ES-I3 (cell line): ENCODE data around the gene MPI.

ENCODE experiments used
- H3K36me3 ChIP-seq: 2 replicates; pipeline ENCODE4 v1.6.1; 2013; ENCODE audit warnings: mild to moderate bottlenecking, low read length, control low read depth, moderate library complexity; ENCODE audit not compliant: insufficient read depth
- H3K4me1 ChIP-seq: 2 replicates; pipeline ENCODE4 v1.6.1; 2013; ENCODE audit warnings: mild to moderate bottlenecking, control low read depth, low read length; ENCODE audit not compliant: insufficient read depth
- H3K9ac ChIP-seq: 2 replicates; pipeline ENCODE4 v1.6.1; 2013; ENCODE audit warnings: low read depth, mild to moderate bottlenecking, low read length, moderate library complexity
- H3K9me3 ChIP-seq: 2 replicates; pipeline ENCODE4 v1.6.1; 2013; ENCODE audit warnings: mild to moderate bottlenecking, low read length, moderate library complexity; ENCODE audit not compliant: control insufficient read depth, insufficient read depth

MPI gene, protein sequence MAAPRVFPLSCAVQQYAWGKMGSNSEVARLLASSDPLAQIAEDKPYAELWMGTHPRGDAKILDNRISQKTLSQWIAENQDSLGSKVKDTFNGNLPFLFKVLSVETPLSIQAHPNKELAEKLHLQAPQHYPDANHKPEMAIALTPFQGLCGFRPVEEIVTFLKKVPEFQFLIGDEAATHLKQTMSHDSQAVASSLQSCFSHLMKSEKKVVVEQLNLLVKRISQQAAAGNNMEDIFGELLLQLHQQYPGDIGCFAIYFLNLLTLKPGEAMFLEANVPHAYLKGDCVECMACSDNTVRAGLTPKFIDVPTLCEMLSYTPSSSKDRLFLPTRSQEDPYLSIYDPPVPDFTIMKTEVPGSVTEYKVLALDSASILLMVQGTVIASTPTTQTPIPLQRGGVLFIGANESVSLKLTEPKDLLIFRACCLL

DNA sequence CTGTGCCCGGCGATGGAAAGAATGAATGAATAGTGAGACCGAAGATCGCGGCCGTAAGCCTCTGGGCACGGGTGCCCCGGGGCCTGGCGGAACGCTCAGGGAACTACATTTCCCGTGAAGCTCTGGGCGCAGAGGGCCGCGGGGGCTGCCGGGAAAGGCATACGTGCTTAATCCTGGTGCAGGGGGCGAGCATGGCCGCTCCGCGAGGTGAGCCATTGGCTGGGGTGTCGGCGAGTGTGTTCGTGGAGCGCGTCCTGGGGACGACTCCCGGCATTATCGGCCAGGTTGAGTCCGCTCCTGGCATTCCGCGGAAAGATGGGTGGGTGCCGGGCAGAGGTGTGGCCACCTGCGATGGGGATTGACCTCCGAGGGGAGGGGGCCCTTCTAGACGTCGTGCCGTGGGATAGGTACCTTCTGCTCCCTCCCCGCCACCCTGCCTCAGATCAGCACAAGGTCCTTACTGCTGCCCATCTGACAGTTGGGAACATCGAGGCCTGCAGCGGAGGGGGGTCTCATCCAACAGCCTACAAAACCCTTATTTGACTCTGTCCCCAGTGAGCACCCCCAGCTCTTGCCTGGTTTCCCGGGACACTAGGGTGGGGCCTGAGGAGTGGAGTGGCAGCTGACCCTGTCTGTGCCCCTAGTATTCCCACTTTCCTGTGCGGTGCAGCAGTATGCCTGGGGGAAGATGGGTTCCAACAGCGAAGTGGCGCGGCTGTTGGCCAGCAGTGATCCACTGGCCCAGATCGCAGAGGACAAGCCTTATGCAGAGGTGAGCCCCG is at the start of gene MPI:
Gene MPI, plus strand, starts transcription at position 160 of the 782 bp plus-strand sequence. Its CDS starts 32 bp downstream, at position 192.
- H3K9me3 ChIP-seq: no peaks in the 10 kb centered on the region
- H3K4me1 ChIP-seq: peaks cover 7% of the 10 kb centered on the region
- H3K36me3 ChIP-seq: peaks cover 5% of the 10 kb centered on the region; the same call in 1 of the 2 replicates
- peak within 1 kb of the TSS; percentile 80 for H3K9ac ChIP-seq

DNA sequence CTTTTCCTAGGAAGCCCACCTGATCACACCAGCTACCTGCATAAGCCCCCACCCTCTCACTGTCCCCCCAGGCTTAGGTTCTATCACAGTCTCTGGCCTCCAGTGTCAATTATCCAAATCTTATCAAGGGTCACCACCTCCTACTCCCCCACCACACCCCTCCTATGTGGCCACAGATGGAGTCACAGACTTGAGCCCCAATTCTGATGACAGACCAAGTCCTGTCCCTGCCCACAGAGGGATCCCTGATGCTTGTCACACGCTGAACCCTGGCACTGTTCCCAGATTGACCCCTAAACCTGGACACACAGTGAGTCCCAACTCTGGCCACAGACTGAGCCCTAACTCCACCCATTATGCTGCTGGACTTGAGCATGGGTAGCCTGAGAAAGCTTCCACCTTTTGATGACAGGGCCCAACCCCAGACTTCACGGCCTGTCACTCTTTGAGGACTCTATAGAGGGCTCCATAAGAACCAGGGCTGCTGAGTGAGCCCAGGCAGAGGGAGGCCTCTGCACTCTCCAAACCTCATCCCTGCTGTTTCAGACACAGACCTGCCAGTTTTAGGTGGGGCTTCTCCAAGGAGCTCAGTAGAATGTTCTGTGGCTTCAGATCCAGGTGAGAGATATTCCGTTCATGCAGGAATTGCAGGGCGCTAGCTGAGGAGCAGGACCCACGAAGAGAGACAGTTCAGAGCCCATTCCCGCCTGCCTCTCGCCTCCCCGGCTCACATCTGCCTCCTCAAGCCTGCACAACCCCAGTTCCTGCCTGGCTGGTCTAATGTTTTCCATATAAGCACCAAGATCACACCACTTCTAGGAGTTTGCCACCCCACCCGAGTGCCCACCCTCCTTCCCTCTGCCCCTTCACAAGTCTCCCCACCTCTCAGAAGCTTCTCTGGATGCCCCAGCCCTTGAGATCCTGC is 48.7 kb upstream of the MPI start:
- no peak overlapping the region for H3K9ac ChIP-seq
- no peaks in the 10 kb centered on the region for H3K9me3 ChIP-seq
- no peaks in the 10 kb centered on the region for H3K36me3 ChIP-seq
- H3K4me1 ChIP-seq: no peaks in the 10 kb centered on the region

DNA sequence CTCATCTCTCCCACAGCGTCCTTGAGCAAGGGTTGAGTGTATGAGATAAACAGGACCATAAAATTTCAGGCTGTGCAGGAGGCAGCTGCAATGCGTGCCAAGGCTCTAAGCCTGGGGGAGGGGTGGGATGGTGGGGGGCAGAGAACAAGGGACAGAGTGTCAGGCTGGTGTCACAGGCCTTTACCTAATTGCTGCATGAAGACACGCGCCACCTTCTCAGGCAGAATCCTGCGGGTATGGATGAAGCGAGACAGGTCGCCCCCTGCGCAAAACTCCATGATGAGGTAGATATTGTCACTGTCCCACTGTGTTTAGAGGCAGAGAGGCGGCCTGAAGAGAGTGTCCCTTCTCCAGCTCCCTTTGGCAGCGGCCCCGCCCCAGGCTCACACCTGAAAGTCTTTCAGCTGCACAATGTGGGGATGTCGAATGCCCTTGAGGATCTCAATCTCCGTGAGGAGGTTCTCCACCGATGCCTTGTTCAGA is 47.9 kb upstream of the MPI start:
- H3K9me3 ChIP-seq: no peaks in the 10 kb centered on the region
- peak overlapping the region; percentile 82; the same call in 1 of the 2 replicates for H3K9ac ChIP-seq
- no peaks in the 10 kb centered on the region for H3K4me1 ChIP-seq
- no peaks in the 10 kb centered on the region for H3K36me3 ChIP-seq

DNA sequence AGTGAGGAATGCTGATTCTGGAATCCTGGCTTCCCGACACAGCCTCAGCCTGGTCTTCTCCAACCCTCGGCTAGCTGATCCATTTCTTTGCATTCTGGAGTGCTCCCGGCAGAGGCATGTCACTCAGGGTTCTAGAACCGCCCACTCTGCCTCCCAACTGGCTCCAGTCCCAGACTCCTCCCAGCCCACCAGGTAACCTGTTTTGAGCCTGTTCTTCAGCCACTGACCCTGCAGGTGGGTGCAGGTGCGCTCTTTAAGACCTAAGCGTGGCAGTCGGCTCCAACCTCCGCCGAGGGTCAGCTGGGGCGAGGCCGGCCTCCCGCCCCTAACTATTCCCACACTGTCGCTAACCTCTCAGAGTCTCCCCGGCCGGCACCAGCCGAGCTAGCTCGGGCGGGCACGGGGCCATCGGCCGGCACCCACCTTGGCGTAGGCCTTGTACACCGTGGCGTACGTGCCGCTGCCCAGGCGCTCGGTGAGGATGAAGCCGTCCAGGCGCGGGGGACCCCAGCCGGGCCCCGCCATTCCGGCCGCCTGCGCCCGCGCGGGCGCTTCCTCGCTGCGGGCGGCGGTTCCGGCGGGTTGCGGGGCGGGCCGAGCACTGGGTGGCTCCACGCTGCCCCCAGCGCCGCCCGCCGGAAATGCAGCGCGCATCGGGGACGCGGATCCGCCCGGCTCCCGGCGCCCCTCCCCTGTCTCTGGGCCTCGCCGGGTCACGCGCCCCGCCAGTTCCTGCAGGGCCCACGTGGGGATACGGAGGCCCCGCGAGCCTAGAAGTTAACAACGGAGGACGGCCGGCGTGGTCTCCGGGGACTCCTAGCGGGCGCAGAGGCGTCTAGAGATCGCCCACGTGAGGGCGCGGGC is 47.0 kb upstream of the MPI start, which contains the start of gene ULK3:
Gene ULK3, minus strand, starts transcription at position 576 of the 864 bp plus-strand sequence. Its CDS starts 51 bp downstream, at position 525.
- no peaks in the 10 kb centered on the region for H3K4me1 ChIP-seq
- no peaks in the 10 kb centered on the region; the same call in 1 of the 2 replicates for H3K36me3 ChIP-seq
- no peaks in the 10 kb centered on the region for H3K9me3 ChIP-seq
- H3K9ac ChIP-seq: peak within 1 kb of the TSS; percentile 82

DNA sequence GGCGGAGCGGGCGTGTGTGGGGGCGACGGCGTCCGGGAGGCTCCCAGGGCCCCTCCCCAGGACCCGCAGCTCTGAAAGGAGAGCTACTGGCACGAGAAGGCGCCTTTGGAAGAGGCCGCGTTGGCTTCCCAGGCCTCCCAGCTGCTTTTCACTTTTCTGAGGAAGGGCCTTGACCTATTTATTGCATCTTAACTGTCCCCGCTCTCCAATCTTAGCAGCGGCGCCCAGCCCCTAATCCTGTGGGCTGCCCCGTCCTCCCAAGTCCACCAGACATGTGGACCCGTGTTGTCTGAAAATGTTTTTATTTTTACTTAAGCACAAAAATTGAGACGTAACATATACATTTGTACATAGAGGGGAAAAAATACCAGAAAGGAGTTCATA is 46.4 kb upstream of the MPI start:
- no peaks in the 10 kb centered on the region for H3K4me1 ChIP-seq
- no peaks in the 10 kb centered on the region; the same call in 1 of the 2 replicates for H3K36me3 ChIP-seq
- H3K9ac ChIP-seq: peak overlapping the region; percentile 82
- no peaks in the 10 kb centered on the region for H3K9me3 ChIP-seq

DNA sequence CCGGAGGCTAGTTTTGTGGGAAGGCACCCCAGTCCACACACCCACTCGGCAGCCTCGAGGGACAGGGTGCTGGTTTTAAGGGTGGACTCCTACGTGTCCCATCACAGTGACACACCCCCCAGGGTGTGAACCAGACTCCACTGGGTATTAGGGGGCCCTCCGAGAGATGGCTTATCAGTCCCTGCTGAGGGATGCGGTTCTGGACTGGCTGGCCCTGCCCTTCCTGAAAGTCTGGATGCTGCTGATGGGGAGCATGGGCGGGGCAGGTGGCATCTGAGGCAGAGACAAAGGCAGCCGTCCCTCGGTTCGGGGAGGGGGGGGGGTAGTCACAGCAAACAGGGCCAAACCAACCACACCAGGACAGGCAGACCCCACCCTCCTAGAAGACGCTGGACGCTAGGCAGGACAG is 45.9 kb upstream of the MPI start:
- Histone ChIP-seq H3K36me3 (no peaks in the 10 kb centered on the region; the same call in 1 of the 2 replicates), H3K9ac (peak overlapping the region; percentile 82), H3K4me1 (no peaks in the 10 kb centered on the region), H3K9me3 (no peaks in the 10 kb centered on the region)

DNA sequence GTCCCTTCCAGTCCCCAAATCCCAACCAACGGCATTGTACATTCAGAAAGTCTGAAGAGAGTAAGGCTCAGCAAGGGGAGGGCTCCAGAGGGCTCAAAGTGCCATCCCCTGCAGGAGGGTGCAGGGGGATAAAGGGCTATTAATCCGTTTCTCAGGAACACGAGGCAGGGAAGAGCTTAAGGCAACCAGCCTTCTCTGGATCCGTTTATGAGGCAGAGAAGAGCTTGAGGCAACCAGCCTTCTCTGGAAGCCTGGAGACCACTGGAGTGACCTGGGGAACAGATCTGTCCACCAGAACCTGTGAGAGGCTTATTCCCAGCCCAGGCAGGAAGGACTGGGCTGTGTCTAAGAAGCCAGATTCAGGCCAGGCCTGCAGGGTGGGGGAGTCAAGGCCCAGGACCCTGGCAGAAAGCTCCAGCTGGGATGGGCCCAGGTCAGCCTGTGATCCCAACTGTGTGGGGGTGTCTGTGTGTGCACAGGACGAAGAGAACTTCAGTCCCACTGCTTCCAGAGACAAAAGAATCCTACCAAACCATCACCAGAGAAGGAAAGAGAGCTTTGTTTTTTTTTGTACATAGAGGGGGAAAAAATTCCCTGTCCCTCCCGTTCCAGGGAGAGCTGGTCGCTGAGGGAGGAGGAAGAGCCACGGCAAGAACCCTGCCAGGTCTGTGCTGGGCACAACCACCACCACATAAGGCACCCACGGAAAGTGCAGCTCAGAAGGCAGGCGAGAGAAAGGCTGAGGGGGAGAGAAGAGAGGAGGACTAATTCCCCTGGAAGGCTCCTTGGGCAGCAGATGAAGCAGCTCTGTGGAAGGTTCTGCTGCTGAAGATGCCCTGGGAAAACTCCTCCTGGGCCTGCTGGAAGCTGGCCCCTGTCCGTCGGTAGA is 45.3 kb upstream of the MPI start:
- Histone ChIP-seq H3K4me1 (no peaks in the 10 kb centered on the region), H3K9ac (no peak overlapping the region), H3K36me3 (no peaks in the 10 kb centered on the region; the same call in 1 of the 2 replicates), H3K9me3 (no peaks in the 10 kb centered on the region)

DNA sequence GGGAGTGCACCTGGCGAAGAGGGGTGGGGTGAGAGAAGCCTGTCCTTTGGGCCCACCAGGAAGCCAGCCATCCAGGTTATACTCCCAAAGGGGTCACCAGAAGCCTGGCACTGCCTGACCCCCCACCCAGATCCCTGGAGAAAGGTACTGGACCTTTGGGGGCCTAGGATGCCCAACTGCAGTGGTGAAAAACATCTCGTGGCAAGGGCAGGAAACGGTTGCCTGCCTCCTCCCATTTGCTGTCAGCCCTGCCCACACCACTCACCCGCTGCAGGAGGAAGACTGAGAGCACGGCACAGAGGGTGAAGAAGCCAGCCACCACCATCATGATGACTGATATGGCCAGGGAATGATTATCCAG is 44.7 kb upstream of the MPI start:
- Histone ChIP-seq H3K9ac (no peak overlapping the region), H3K9me3 (no peaks in the 10 kb centered on the region), H3K4me1 (no peaks in the 10 kb centered on the region), H3K36me3 (no peaks in the 10 kb centered on the region; the same call in 1 of the 2 replicates)

DNA sequence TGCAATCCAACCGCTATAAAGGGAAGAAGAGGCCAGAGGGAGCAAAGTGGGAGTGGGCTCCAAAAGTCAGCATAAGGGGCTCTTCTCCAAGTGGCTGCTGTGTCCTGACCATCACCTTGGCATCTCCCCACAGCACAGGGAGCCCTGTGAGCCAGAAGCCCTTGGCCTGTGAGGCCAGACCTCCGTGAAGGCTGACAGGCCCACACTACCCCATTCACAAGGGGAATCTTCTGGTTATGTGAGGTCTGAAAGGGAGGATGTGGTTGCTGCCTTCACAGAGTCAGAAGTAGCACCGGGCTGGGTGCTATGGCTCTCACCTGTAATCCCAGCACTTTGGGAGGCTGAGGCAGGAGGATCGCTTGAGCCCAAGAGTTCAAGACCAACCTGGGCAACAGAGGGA is 44.3 kb upstream of the MPI start:
- no peak overlapping the region for H3K9ac ChIP-seq
- H3K4me1 ChIP-seq: no peaks in the 10 kb centered on the region
- H3K9me3 ChIP-seq: no peaks in the 10 kb centered on the region
- H3K36me3 ChIP-seq: no peaks in the 10 kb centered on the region; the same call in 1 of the 2 replicates

DNA sequence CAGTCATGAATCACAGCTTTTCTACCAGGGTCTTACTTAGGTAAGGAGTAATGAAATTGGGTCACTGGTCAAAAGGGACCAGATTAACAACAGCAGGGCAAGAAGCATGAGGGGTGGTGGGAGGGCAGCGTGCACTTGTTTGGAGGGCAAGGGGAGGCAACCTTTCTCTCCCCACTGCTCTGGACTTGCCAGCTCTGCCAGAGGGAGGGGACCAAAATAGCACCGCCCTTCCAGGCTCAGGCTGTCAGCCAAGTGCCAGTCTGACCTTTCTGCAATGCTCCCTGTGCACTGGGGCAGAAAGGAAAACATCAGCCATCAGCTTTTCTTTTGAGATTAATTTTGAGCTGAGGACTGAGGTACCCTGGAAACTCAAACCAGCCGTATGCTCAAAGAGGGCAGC is 42.4 kb upstream of the MPI start:
- no peak overlapping the region for H3K9ac ChIP-seq
- H3K36me3 ChIP-seq: no peaks in the 10 kb centered on the region; the same call in 1 of the 2 replicates
- no peaks in the 10 kb centered on the region for H3K4me1 ChIP-seq
- H3K9me3 ChIP-seq: no peaks in the 10 kb centered on the region

DNA sequence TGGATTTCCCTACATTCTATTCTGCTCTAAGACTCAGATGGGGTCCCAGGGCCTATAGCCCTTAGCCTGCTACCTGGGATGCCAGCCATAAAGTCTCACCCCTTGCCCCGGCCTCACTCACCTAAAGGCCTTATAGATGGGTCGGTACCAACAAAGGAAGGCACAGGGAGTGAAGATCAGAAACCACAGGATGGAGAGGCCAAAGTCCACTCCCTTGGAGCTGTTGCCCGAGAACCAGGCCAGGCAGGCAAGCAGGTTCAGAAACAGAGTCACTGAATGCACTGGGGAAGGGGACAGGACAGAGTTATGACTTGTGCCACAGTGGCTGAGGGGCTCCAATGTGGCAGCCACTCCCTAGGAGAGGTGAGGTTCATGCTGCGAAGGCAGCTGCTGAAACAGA is 39.4 kb upstream of the MPI start:
- no peaks in the 10 kb centered on the region; the same call in 1 of the 2 replicates for H3K36me3 ChIP-seq
- H3K9me3 ChIP-seq: no peaks in the 10 kb centered on the region
- no peak overlapping the region for H3K9ac ChIP-seq
- H3K4me1 ChIP-seq: no peaks in the 10 kb centered on the region

DNA sequence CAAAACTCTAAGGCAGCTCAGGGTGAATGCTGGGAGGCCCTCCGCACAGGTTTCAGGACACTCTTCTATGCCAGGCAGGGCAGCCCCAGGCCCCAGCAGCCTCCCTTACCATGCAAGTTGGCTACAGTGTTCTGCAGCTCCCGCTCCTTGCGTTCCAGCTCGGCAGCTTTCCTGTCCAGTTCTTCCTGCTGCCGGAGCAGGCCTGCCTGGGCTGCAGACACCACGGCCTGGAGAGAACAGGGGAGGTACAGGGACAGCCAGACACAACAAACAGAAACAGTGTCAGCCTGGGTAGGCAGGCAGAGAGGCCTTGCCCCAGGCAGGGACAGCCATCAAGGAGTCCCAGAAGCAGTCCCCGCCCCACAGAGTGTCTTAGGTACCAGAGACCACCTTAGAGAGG is 37.9 kb upstream of the MPI start:
- Histone ChIP-seq H3K9ac (no peak overlapping the region), H3K9me3 (no peaks in the 10 kb centered on the region), H3K36me3 (no peaks in the 10 kb centered on the region; the same call in 1 of the 2 replicates), H3K4me1 (no peaks in the 10 kb centered on the region)
